ENCODE results near the gene RAB3C.

Gene RAB3C

GRCh38 chr5:58765058-58765457 is 182.2 kb downstream of the RAB3C start:
- Histone ChIP-seq H3K4me3 (no peak overlapping the region), H3K4me2 (no peak overlapping the region), H3K36me3 (no peaks in the 10 kb centered on the region), H4K20me1 (no peaks in the 10 kb centered on the region), H3K4me1 (peaks cover 6 to 10% (median 8%) of the 10 kb centered on the region in 10 experiments), H3K27me3 (no peaks in the 10 kb centered on the region), H3K9me3 (replicated peaks in 1 of 11) (no peaks in the 10 kb centered on the region), H3K27ac (no peak overlapping the region), H3K9ac (no peak overlapping the region)
- TF ChIP-seq Cebpa-rat (IDR thresholded peaks at IDR 0.05), result no peak

- Histone ChIP-seq H3K27me3 (no peaks in the 10 kb centered on the region), H3K4me2 (no peak overlapping the region)
Measured at GRCh38 chr5:58767104-58767503, 184.2 kb downstream of the RAB3C start.

GRCh38 chr5:58770136-58770535 is 187.3 kb downstream of the RAB3C start:
- H3K27me3 ChIP-seq, result no peaks in the 10 kb centered on the region
- H3K9me3 ChIP-seq (replicated peaks in 1 of 11), result no peaks in the 10 kb centered on the region
- H3K4me2 ChIP-seq, result no peak overlapping the region
- no peak overlapping the region for H3K4me3 ChIP-seq
- no peaks in the 10 kb centered on the region for H4K20me1 ChIP-seq
- H3K36me3 ChIP-seq, result no peaks in the 10 kb centered on the region
- H3K9ac ChIP-seq, result no peak overlapping the region
- no peak overlapping the region for H3K27ac ChIP-seq
- H3K4me1 ChIP-seq, result peaks cover 0 to 6% (median 0%) of the 10 kb centered on the region in 10 experiments; a peak in 6 of 20 replicates
- no peak for TF ChIP-seq Cebpa-rat (IDR thresholded peaks at IDR 0.05)

More at GRCh38 chr5:58767104-58767503, 184.2 kb downstream of the RAB3C start:
- Histone ChIP-seq H3K4me1 (no peaks in the 10 kb centered on the region), H4K20me1 (no peaks in the 10 kb centered on the region), H3K9ac (no peak overlapping the region), H3K27ac (no peak overlapping the region), H3K4me3 (no peak overlapping the region), H3K36me3 (no peaks in the 10 kb centered on the region), H3K9me3 (replicated peaks in 1 of 11) (no peaks in the 10 kb centered on the region)
- TF ChIP-seq Cebpa-rat (IDR thresholded peaks at IDR 0.05), result no peak

- H3K4me2 ChIP-seq, result no peak overlapping the region
- no peaks in the 10 kb centered on the region for H3K36me3 ChIP-seq
- no peaks in the 10 kb centered on the region for H3K9me3 ChIP-seq (replicated peaks in 1 of 11)
- H3K4me3 ChIP-seq, result no peak overlapping the region
- H3K4me1 ChIP-seq, result peaks cover 0 to 23% (median 0%) of the 10 kb centered on the region in 10 experiments; a peak in 6 of 20 replicates
- H3K27ac ChIP-seq, result no peak overlapping the region
- H4K20me1 ChIP-seq, result no peaks in the 10 kb centered on the region
- TF ChIP-seq Cebpa-rat (IDR thresholded peaks at IDR 0.05), result no peak
- no peak overlapping the region for H3K9ac ChIP-seq
- no peaks in the 10 kb centered on the region for H3K27me3 ChIP-seq
Measured at GRCh38 chr5:58771796-58772195, 188.9 kb downstream of the RAB3C start.

- Histone ChIP-seq H3K27me3 (no peaks in the 10 kb centered on the region), H3K4me2 (no peak overlapping the region), H3K27ac (no peak overlapping the region), H3K4me1 (peaks cover 0 to 26% (median 0%) of the 10 kb centered on the region in 10 experiments; a peak in 6 of 20 replicates), H3K36me3 (no peaks in the 10 kb centered on the region), H3K9ac (no peak overlapping the region), H3K4me3 (no peak overlapping the region), H3K9me3 (replicated peaks in 1 of 11) (no peaks in the 10 kb centered on the region), H4K20me1 (no peaks in the 10 kb centered on the region)
- no peak for TF ChIP-seq Cebpa-rat (IDR thresholded peaks at IDR 0.05)
Measured at GRCh38 chr5:58773744-58774441, 191.0 kb downstream of the RAB3C start.

- Histone ChIP-seq H3K4me2 (peak overlapping the region in 3 of 11 experiments; percentile 32 to 69 (median 57); a peak in 6 of 22 replicates), H3K9ac (no peak overlapping the region), H3K36me3 (no peaks in the 10 kb centered on the region), H3K4me3 (no peak overlapping the region), H3K27me3 (no peaks in the 10 kb centered on the region), H4K20me1 (no peaks in the 10 kb centered on the region), H3K27ac (no peak overlapping the region), H3K9me3 (replicated peaks in 1 of 11) (no peaks in the 10 kb centered on the region), H3K4me1 (peaks cover 0 to 26% (median 0%) of the 10 kb centered on the region in 10 experiments; a peak in 6 of 20 replicates)
- TF ChIP-seq Cebpa-rat (IDR thresholded peaks at IDR 0.05), result no peak
Measured at GRCh38 chr5:58774937-58775336, 192.1 kb downstream of the RAB3C start.

GRCh38 chr5:58775701-58776262 is 192.9 kb downstream of the RAB3C start:
- no peak for TF ChIP-seq Cebpa-rat (IDR thresholded peaks at IDR 0.05)

GRCh38 chr5:58776559-58776958 is 193.7 kb downstream of the RAB3C start:
- H3K27ac ChIP-seq, result no peak overlapping the region
- H3K27me3 ChIP-seq, result no peaks in the 10 kb centered on the region

More at GRCh38 chr5:58775701-58776262, 192.9 kb downstream of the RAB3C start:
- H3K4me2 ChIP-seq, result peak overlapping the region in 3 of 11 experiments; percentile 32 to 69 (median 57); a peak in 5 of 22 replicates
- no peaks in the 10 kb centered on the region for H3K27me3 ChIP-seq
- H4K20me1 ChIP-seq, result no peaks in the 10 kb centered on the region
- H3K4me3 ChIP-seq, result no peak overlapping the region
- no peak overlapping the region for H3K9ac ChIP-seq
- H3K9me3 ChIP-seq (replicated peaks in 1 of 11), result no peaks in the 10 kb centered on the region
- peaks cover 0 to 26% (median 0%) of the 10 kb centered on the region in 10 experiments; a peak in 6 of 20 replicates for H3K4me1 ChIP-seq
- no peaks in the 10 kb centered on the region for H3K36me3 ChIP-seq
- no peak overlapping the region for H3K27ac ChIP-seq

GRCh38 chr5:58778888-58779287 is 196.0 kb downstream of the RAB3C start:
- no peak for TF ChIP-seq Cebpa-rat (IDR thresholded peaks at IDR 0.05)
- Histone ChIP-seq H3K9ac (no peak overlapping the region), H3K4me3 (no peak overlapping the region), H3K9me3 (replicated peaks in 1 of 11) (no peaks in the 10 kb centered on the region), H3K4me1 (peaks cover 0 to 26% (median 0%) of the 10 kb centered on the region in 10 experiments; a peak in 6 of 20 replicates), H3K4me2 (no peak overlapping the region), H4K20me1 (no peaks in the 10 kb centered on the region), H3K36me3 (no peaks in the 10 kb centered on the region), H3K27me3 (no peaks in the 10 kb centered on the region), H3K27ac (no peak overlapping the region)

More at GRCh38 chr5:58776559-58776958, 193.7 kb downstream of the RAB3C start:
- Histone ChIP-seq H3K4me1 (peaks cover 0 to 26% (median 0%) of the 10 kb centered on the region in 10 experiments; a peak in 6 of 20 replicates), H4K20me1 (no peaks in the 10 kb centered on the region), H3K9ac (no peak overlapping the region), H3K9me3 (replicated peaks in 1 of 11) (no peaks in the 10 kb centered on the region), H3K36me3 (no peaks in the 10 kb centered on the region), H3K4me2 (peak overlapping the region in 2 of 11 experiments; percentile 32 to 69; a peak in 1 of 22 replicates), H3K4me3 (no peak overlapping the region)
- no peak for TF ChIP-seq Cebpa-rat (IDR thresholded peaks at IDR 0.05)

Measured in BLaER1 treated with 17β-estradiol and CSF1 and Interleukin-3, amounts not matched to agents 10 nM and 100 nM (cell line).